SK-N-SH (cell line): ENCODE measurements around the gene ZBTB5.

ENCODE experiments used
- CHD2 ChIP-seq: fragments of 150-350 bp; IDR thresholded peaks from 2 replicates; pipeline ENCODE4 v1.6.1; 2018; ENCODE audit warnings: low read length; ENCODE audit not compliant: partially characterized antibody
- EP300 ChIP-seq, 2 experiments: IDR thresholded peaks; 2 replicates each; pipeline versions ENCODE4 v1.4.0 to v1.6.1; 2012; ENCODE audit warnings: borderline replicate concordance in 1 of 2, low read depth in 1 of 2, low read length in 1 of 2
- EZH2phosphoT487 ChIP-seq: fragments of 200-600 bp; sonication (generic); IDR thresholded peaks from 2 replicates; pipeline ENCODE4 v1.6.1; 2017; ENCODE audit warnings: low read depth, mixed run types, mild to moderate bottlenecking, antibody characterized with exemption, moderate library complexity, borderline replicate concordance
- GABPA ChIP-seq: IDR thresholded peaks from 2 replicates; pipeline ENCODE4 v1.4.0; 2012; ENCODE audit warnings: low read depth, mild to moderate bottlenecking
- NRF1 ChIP-seq: IDR thresholded peaks from 2 replicates; pipeline ENCODE4 v1.6.1; 2012; ENCODE audit warnings: low read depth, mild to moderate bottlenecking, low read length
- POLR2AphosphoS5 ChIP-seq: IDR thresholded peaks from 2 replicates; pipeline ENCODE4 v1.6.1; 2012; ENCODE audit warnings: low read depth, low read length
- RAD21 ChIP-seq: IDR thresholded peaks from 2 replicates; pipeline ENCODE4 v1.6.1; 2012; ENCODE audit warnings: mild to moderate bottlenecking, low read length
- SMC3 ChIP-seq: IDR thresholded peaks from 2 replicates; pipeline ENCODE4 v1.6.1; 2012; ENCODE audit warnings: low read depth, low read length, improper control_type of control experiment
- TAF1 ChIP-seq: IDR thresholded peaks from 2 replicates; pipeline ENCODE4 v1.6.1; 2012; ENCODE audit warnings: low read depth, mild to moderate bottlenecking, low read length, moderate library complexity, borderline replicate concordance
- TCF12 ChIP-seq: IDR thresholded peaks from 2 replicates; pipeline ENCODE4 v1.4.0; 2012
- YY1 ChIP-seq: IDR thresholded peaks from 2 replicates; pipeline ENCODE4 v1.4.0; 2012; ENCODE audit warnings: low read depth, mild to moderate bottlenecking
- TF ChIP-seq, protein P1 (sequence below): fragments of 200-600 bp; sonication (generic); IDR thresholded peaks from 2 replicates; pipeline ENCODE4 v1.6.1; 2017; ENCODE audit warnings: antibody characterized with exemption, mild to moderate bottlenecking, moderate library complexity
- TF ChIP-seq, protein P2 (sequence below): IDR thresholded peaks from 2 replicates; pipeline ENCODE4 v1.4.0; 2012; ENCODE audit warnings: low read depth
- TF ChIP-seq, protein P3 (sequence below): IDR thresholded peaks from 2 replicates; pipeline ENCODE4 v1.6.1; 2012; ENCODE audit warnings: mild to moderate bottlenecking, low read depth, low read length, moderate library complexity

DNA sequence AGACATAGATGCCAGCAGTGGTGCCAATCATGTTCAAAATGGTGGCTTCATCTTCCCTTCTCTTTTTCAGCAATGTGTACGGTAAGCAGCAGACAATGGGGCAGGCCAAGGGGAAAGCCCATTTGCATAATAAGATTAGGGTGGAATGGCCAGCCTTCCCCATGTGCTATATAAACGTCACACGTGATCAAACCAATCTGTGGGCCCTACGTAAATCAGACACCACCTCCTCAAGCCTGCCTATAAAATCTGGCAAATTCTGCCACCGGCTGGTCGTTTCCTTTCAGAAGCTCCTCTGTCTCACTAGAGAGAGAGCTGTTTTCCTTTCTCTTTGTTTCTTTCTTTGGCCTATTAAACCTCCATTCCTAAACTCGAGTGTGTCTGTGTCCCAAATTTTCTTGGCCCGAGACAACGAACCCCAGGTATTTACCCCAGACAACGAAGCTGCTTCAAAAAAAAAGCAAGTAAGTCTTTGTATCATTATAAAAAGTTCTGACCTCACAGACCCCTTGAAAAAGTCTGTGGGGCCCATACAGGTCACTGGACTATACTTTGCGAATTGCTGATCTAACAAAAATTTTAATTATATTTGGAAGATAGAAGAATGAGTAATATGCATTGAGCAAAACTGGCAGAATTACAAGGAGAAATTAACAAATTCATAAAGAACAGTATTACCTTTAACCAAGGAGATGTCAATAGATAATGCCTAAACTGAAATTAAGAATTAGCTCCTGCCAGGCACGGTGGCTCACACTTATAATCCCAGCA is 15.2 kb downstream of the ZBTB5 start:
- TF ChIP-seq GABPA (no peak), POLR2AphosphoS5 (no peak), TAF1 (no peak), RAD21 (no peak), SMC3 (no peak), EZH2phosphoT487 (no peak), NRF1 (no peak), EP300 (IDR thresholded peaks at IDR 0.05; ENCODE audit: borderline replicate concordance in 1 of 2, low read depth in 1 of 2, low read length in 1 of 2) (no peak), YY1 (no peak), TCF12 (no peak), CHD2 (no peak)
- TF ChIP-seq, protein P1, sequence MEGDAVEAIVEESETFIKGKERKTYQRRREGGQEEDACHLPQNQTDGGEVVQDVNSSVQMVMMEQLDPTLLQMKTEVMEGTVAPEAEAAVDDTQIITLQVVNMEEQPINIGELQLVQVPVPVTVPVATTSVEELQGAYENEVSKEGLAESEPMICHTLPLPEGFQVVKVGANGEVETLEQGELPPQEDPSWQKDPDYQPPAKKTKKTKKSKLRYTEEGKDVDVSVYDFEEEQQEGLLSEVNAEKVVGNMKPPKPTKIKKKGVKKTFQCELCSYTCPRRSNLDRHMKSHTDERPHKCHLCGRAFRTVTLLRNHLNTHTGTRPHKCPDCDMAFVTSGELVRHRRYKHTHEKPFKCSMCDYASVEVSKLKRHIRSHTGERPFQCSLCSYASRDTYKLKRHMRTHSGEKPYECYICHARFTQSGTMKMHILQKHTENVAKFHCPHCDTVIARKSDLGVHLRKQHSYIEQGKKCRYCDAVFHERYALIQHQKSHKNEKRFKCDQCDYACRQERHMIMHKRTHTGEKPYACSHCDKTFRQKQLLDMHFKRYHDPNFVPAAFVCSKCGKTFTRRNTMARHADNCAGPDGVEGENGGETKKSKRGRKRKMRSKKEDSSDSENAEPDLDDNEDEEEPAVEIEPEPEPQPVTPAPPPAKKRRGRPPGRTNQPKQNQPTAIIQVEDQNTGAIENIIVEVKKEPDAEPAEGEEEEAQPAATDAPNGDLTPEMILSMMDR: no peak
- TF ChIP-seq, protein P2, sequence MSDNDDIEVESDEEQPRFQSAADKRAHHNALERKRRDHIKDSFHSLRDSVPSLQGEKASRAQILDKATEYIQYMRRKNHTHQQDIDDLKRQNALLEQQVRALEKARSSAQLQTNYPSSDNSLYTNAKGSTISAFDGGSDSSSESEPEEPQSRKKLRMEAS: no peak
- TF ChIP-seq, protein P3, sequence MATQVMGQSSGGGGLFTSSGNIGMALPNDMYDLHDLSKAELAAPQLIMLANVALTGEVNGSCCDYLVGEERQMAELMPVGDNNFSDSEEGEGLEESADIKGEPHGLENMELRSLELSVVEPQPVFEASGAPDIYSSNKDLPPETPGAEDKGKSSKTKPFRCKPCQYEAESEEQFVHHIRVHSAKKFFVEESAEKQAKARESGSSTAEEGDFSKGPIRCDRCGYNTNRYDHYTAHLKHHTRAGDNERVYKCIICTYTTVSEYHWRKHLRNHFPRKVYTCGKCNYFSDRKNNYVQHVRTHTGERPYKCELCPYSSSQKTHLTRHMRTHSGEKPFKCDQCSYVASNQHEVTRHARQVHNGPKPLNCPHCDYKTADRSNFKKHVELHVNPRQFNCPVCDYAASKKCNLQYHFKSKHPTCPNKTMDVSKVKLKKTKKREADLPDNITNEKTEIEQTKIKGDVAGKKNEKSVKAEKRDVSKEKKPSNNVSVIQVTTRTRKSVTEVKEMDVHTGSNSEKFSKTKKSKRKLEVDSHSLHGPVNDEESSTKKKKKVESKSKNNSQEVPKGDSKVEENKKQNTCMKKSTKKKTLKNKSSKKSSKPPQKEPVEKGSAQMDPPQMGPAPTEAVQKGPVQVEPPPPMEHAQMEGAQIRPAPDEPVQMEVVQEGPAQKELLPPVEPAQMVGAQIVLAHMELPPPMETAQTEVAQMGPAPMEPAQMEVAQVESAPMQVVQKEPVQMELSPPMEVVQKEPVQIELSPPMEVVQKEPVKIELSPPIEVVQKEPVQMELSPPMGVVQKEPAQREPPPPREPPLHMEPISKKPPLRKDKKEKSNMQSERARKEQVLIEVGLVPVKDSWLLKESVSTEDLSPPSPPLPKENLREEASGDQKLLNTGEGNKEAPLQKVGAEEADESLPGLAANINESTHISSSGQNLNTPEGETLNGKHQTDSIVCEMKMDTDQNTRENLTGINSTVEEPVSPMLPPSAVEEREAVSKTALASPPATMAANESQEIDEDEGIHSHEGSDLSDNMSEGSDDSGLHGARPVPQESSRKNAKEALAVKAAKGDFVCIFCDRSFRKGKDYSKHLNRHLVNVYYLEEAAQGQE: no peak
